Stimulated activated effector memory CD8-positive, alpha-beta T cell treated with anti-CD3 and anti-CD28 coated beads, Interleukin-12 subunit alpha, Interleukin-12 subunit beta, amount 100 ng/mL, for 72 hours (primary cell): Measurements from ENCODE around the gene SCRG1.
A peak's percentile ranks its signal among the peaks of the same experiment; 100 is the strongest.

ENCODE experiments used
- ATAC-seq: fragments of 150-1000 bp; cut with Tn5 transposase; 2 replicates; pipeline ENCODE4 v1.10.0; 2021
- DNase-seq, 2 donors: peaks; one replicate each; pipeline ENCODE4 v3.0.0; 2021 to 2022; ENCODE audit warnings: low spot score in 2 of 2
- H3K27ac Mint-ChIP-seq: one replicate; pipeline ENCODE4 v1.8.0; 2022; ENCODE audit warnings: mild to moderate bottlenecking, mixed read lengths
- H3K36me3 Mint-ChIP-seq: one replicate; pipeline ENCODE4 v1.8.0; 2022; ENCODE audit warnings: mild to moderate bottlenecking, mixed read lengths
- H3K4me1 Mint-ChIP-seq: one replicate; pipeline ENCODE4 v1.8.0; 2022; ENCODE audit warnings: mixed read lengths
- H3K4me3 Mint-ChIP-seq: one replicate; pipeline ENCODE4 v1.8.0; 2022; ENCODE audit warnings: mild to moderate bottlenecking, mixed read lengths
- H3K9me3 Mint-ChIP-seq: one replicate; pipeline ENCODE4 v1.8.0; 2022; ENCODE audit warnings: mixed read lengths

The SCRG1 gene

GRCh38 chr4:173347467-173347866 lies 51.4 kb downstream of the SCRG1 start:
- Mint-ChIP-seq H3K4me3 (no peak overlapping the region), H3K27ac (no peak overlapping the region), H3K36me3 (no peaks in the 10 kb centered on the region), H3K4me1 (no peaks in the 10 kb centered on the region), H3K9me3 (no peaks in the 10 kb centered on the region)
- no peak for DNase-seq
- ATAC-seq = no peak

GRCh38 chr4:173346074-173346473 lies 52.8 kb downstream of the SCRG1 start:
- H3K4me1 Mint-ChIP-seq = no peaks in the 10 kb centered on the region
- DNase-seq (no peak), ATAC-seq (no peak)
- H3K9me3 Mint-ChIP-seq = no peaks in the 10 kb centered on the region
- H3K36me3 Mint-ChIP-seq = no peaks in the 10 kb centered on the region
- H3K27ac Mint-ChIP-seq = no peak overlapping the region
- H3K4me3 Mint-ChIP-seq = no peak overlapping the region

GRCh38 chr4:173345648-173346047 lies 53.3 kb downstream of the SCRG1 start:
- Mint-ChIP-seq H3K27ac (no peak overlapping the region), H3K4me3 (no peak overlapping the region), H3K4me1 (no peaks in the 10 kb centered on the region), H3K36me3 (no peaks in the 10 kb centered on the region), H3K9me3 (no peaks in the 10 kb centered on the region)
- DNase-seq (no peak), ATAC-seq (no peak)

GRCh38 chr4:173343832-173344397 lies 55.0 kb downstream of the SCRG1 start:
- ATAC-seq = no peak
- no peak for DNase-seq
- Mint-ChIP-seq H3K4me1 (no peaks in the 10 kb centered on the region), H3K27ac (no peak overlapping the region), H3K36me3 (no peaks in the 10 kb centered on the region), H3K9me3 (no peaks in the 10 kb centered on the region), H3K4me3 (no peak overlapping the region)

- H3K9me3 Mint-ChIP-seq = no peaks in the 10 kb centered on the region
- H3K4me3 Mint-ChIP-seq = no peak overlapping the region
- no peak overlapping the region for H3K27ac Mint-ChIP-seq
- ATAC-seq (no peak), DNase-seq (no peak)
- peaks cover 18% of the 10 kb centered on the region for H3K4me1 Mint-ChIP-seq
- peaks cover 31% of the 10 kb centered on the region for H3K36me3 Mint-ChIP-seq
Measured at GRCh38 chr4:173337463-173337862, 61.5 kb downstream of the SCRG1 start.

- Mint-ChIP-seq H3K9me3 (no peaks in the 10 kb centered on the region), H3K4me1 (peaks cover 26% of the 10 kb centered on the region), H3K4me3 (peak overlapping the region; percentile 98), H3K27ac (peak overlapping the region; percentile 99), H3K36me3 (peaks cover 55% of the 10 kb centered on the region)
- DNase-seq = no peak
- peak; percentile 42 for ATAC-seq
Measured at GRCh38 chr4:173334891-173335752, 63.8 kb downstream of the SCRG1 start.
